GM19372 (cell line): ENCODE data around the gene IGFL4.
A peak's percentile ranks its signal among the peaks of the same experiment; 100 is the strongest.

Source experiments
- ATAC-seq: cut with Tn5 transposase; IDR thresholded peaks from one replicate; pipeline ENCODE4 v1.9.1; 2021; ENCODE audit warnings: mild to moderate bottlenecking, low read depth, moderate library complexity; ENCODE audit not compliant: unreplicated experiment

IGFL4 gene

GRCh38 chr19:45998834-45999233 lies 42.0 kb downstream of the IGFL4 start:
- no peak for ATAC-seq

- ATAC-seq = no peak
These were observed 43.9 kb downstream of the IGFL4 start for GRCh38 chr19:45996933-45997332.

- no peak for ATAC-seq
These were observed 45.0 kb downstream of the IGFL4 start for GRCh38 chr19:45995715-45996385.

GRCh38 chr19:45994998-45995714 lies 45.6 kb downstream of the IGFL4 start, which contains the start of gene CCDC61:
TSS of gene CCDC61 (plus strand) at chr19:45995467. CDS start at chr19:46003019, 7,552 bp downstream.
- ATAC-seq = peak; percentile 93

GRCh38 chr19:45994456-45994997 lies 46.3 kb downstream of the IGFL4 start:
- ATAC-seq = peak; percentile 2

GRCh38 chr19:45990113-45990728 lies 50.6 kb downstream of the IGFL4 start:
- ATAC-seq = no peak
